ENCODE measurements around the gene PLPP4. TPM values are rescaled to one million over a fixed set of nuclear protein-coding genes. Genes with fewer than 3 reads are reported as not detected.

PLPP4 gene
- total RNA-seq, 1 experiment from 2014 or later = not detected

DNA sequence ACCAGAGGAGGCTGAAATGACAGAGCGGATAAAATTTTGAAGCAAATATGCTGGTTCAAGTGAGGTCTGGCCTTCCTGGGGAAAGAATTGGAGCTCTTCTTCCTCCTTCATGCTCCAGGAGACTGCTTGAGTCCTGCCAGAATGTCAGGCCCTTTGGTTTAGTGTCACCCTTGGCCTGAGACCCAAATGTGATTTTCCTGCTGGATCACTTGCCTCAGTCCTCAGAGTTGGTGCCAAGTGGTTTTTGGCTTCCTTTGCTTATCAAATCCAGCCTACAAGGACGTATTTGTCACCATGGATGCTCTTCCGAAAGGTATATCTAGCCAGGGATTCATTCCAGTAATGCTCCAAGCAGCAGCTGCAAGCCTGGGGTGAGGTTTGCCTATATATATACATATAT, 118.4 kb downstream of the PLPP4 start:
- Histone ChIP-seq H3K27ac (ENCODE audit: insufficient read length, low read depth, low read length) (no peak overlapping the region), H3K9ac (ENCODE audit: extremely low read depth, insufficient read length, low read length) (no peak overlapping the region), H4K5ac (ENCODE audit: insufficient read length, low read depth, low read length) (no peak overlapping the region), H3K27me3 (ENCODE audit: insufficient read depth, low read length) (no peaks in the 10 kb centered on the region; the same call in 1 of the 2 replicates), H3K14ac (ENCODE audit: insufficient read depth, low read length) (no peak overlapping the region), H4K91ac (ENCODE audit: insufficient read length, low read depth, low read length) (no peak overlapping the region), H3K79me1 (ENCODE audit: insufficient read depth, low read depth, low read length, poor library complexity, severe bottlenecking) (no peaks in the 10 kb centered on the region), H3T11ph (ENCODE audit: low read length) (no peak overlapping the region), H3K4ac (ENCODE audit: low read depth, low read length) (no peak overlapping the region), H2AK5ac (ENCODE audit: insufficient read length, low read length) (no peak overlapping the region), H2BK12ac (ENCODE audit: insufficient read length, low read depth, low read length) (no peak overlapping the region), H3K79me2 (ENCODE audit: insufficient read depth, low read length) (no peaks in the 10 kb centered on the region), H3K18ac (ENCODE audit: insufficient read length, low read depth, low read length) (no peak overlapping the region), H3K4me2 (ENCODE audit: insufficient read depth, insufficient read length, low read length) (no peak overlapping the region), H3K9me3 (ENCODE audit: control insufficient read depth, low read depth, low read length) (no peaks in the 10 kb centered on the region), H2BK5ac (ENCODE audit: insufficient read length, low read length) (no peak overlapping the region), H2AFZ (ENCODE audit: low read length) (no peak overlapping the region), H4K8ac (replicated peaks; ENCODE audit: insufficient read length, low read depth, low read length) (no peak overlapping the region), H3K56ac (ENCODE audit: insufficient read length, low read depth, low read length) (no peak overlapping the region), H4K20me1 (ENCODE audit: control insufficient read depth, insufficient read depth, insufficient read length) (no peaks in the 10 kb centered on the region), H2BK120ac (ENCODE audit: low read depth, low read length, poor library complexity, severe bottlenecking) (no peak overlapping the region), H2BK15ac (ENCODE audit: low read depth, low read length) (no peak overlapping the region), H2BK20ac (ENCODE audit: low read depth, low read length, poor library complexity, severe bottlenecking) (no peak overlapping the region), H3K23ac (ENCODE audit: insufficient read length, low read depth, low read length) (no peak overlapping the region), H3K23me2 (ENCODE audit: insufficient read length, low read depth, low read length, poor library complexity, severe bottlenecking) (no peaks in the 10 kb centered on the region), H3K4me1 (ENCODE audit: insufficient read depth, low read length) (no peaks in the 10 kb centered on the region)
- H3K4me3 Mint-ChIP-seq = no peak overlapping the region
- no peak overlapping the region for H3K27ac Mint-ChIP-seq
- H3K9me3 Mint-ChIP-seq = no peaks in the 10 kb centered on the region
- H3K27me3 Mint-ChIP-seq (ENCODE audit: low read depth) = peaks cover 5% of the 10 kb centered on the region
- TF ChIP-seq, protein P1, sequence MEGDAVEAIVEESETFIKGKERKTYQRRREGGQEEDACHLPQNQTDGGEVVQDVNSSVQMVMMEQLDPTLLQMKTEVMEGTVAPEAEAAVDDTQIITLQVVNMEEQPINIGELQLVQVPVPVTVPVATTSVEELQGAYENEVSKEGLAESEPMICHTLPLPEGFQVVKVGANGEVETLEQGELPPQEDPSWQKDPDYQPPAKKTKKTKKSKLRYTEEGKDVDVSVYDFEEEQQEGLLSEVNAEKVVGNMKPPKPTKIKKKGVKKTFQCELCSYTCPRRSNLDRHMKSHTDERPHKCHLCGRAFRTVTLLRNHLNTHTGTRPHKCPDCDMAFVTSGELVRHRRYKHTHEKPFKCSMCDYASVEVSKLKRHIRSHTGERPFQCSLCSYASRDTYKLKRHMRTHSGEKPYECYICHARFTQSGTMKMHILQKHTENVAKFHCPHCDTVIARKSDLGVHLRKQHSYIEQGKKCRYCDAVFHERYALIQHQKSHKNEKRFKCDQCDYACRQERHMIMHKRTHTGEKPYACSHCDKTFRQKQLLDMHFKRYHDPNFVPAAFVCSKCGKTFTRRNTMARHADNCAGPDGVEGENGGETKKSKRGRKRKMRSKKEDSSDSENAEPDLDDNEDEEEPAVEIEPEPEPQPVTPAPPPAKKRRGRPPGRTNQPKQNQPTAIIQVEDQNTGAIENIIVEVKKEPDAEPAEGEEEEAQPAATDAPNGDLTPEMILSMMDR (conservative IDR thresholded peaks at IDR 0.05) = no peak
- no CpG with 5 or more reads among the region's 3 CpGs for WGBS (ENCODE audit: extremely low coverage, insufficient read length, low lambda C conversion rate)
- H3K4me1 Mint-ChIP-seq = peaks cover 12 to 17% of the 10 kb centered on the region in 2 experiments
- DNase-seq = no peak
- H3K36me3 Mint-ChIP-seq (ENCODE audit: insufficient read depth in 1 of 3, low read depth in 3 of 3) = no peaks in the 10 kb centered on the region

Measured in H9 (cell line).